ENCODE data around the gene PGF. TPM values are rescaled to one million over a fixed set of nuclear protein-coding genes. Genes with fewer than 3 reads are reported as not detected.
A peak's percentile ranks its signal among the peaks of the same experiment; 100 is the strongest.

The PGF gene
- total RNA-seq, 6 experiments from 2014 or later = 0.55 to 4.2 (median 2.1) TPM

DNA sequence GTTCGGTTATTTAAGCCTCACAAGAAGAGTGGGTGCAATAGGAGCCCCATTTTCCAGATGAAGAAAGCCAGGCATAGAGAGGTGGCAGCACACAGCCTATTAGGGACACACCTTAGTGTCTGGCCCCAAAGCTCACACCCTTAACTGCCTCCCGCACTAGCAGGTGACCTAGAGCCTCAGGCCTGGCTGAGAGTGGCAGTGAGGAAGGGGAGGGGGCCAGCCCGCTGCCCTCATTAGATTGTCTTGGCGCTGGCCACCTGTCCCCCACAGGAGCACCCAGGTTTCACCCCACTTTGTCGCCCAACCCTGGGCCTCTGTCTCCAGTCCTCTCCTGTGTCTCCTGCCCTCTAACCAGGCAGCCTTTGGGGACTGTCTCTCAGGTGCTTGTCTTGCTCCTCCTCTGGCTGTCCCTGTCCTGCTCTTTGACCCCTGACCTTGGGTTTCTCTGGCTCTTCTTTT, 18.5 kb upstream of the PGF start:
- Histone ChIP-seq H3K9me3 (no peaks in the 10 kb centered on the region), H3K27me3 (no peaks in the 10 kb centered on the region), H3K4me1 (no peaks in the 10 kb centered on the region), H3K4me3 (no peak overlapping the region), H3K27ac (no peak overlapping the region), H3K36me3 (no peaks in the 10 kb centered on the region)
- 100% methylated on average over 1 of the region's 5 CpGs for WGBS (ENCODE audit: insufficient coverage, low coverage, low lambda C conversion rate, missing lambda C conversion rate)
- no peak for TF ChIP-seq POLR2A (IDR thresholded peaks at IDR 0.05)
- TF ChIP-seq, protein P1, sequence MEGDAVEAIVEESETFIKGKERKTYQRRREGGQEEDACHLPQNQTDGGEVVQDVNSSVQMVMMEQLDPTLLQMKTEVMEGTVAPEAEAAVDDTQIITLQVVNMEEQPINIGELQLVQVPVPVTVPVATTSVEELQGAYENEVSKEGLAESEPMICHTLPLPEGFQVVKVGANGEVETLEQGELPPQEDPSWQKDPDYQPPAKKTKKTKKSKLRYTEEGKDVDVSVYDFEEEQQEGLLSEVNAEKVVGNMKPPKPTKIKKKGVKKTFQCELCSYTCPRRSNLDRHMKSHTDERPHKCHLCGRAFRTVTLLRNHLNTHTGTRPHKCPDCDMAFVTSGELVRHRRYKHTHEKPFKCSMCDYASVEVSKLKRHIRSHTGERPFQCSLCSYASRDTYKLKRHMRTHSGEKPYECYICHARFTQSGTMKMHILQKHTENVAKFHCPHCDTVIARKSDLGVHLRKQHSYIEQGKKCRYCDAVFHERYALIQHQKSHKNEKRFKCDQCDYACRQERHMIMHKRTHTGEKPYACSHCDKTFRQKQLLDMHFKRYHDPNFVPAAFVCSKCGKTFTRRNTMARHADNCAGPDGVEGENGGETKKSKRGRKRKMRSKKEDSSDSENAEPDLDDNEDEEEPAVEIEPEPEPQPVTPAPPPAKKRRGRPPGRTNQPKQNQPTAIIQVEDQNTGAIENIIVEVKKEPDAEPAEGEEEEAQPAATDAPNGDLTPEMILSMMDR (IDR thresholded peaks at IDR 0.05) = no peak
- DNase-seq = no peak
- ATAC-seq = no peak
- intact Hi-C loops (cut with DNase I) = no loop called here

DNA sequence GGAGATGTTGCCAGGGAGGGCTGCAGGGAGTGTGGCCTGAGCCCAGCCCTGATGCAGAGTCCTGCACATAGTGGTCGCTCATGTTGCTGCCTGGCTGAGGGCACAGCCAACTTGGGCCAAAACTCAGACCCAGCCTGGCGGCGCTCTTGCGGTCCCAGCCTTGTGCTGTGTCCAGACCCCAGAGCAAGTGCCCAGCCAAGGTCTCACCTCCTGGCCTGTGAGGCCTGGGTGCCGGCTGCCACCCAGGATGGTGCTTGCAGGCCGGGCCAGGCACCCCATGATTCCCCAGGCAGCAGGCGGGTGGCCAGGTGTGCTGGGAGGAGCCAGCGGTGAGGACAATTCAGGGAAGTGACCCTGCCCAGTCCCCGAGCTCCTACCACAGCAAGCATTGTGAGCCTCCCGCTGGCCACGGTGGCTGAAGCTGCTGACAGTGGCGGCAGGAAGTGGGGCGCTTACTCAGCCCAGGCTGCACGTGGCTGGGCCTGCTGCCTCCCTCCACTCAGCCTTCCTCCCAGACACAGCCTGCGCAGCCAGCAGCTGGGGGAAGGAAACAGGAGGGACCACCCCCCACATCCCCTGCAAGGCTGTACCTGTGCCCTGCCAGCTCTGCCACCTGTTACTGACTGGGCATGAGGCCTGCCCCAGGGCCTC, 17.7 kb upstream of the PGF start:
- Histone ChIP-seq H3K36me3 (no peaks in the 10 kb centered on the region), H3K27ac (no peak overlapping the region), H3K9me3 (no peaks in the 10 kb centered on the region), H3K4me1 (no peaks in the 10 kb centered on the region), H3K4me3 (no peak overlapping the region), H3K27me3 (no peaks in the 10 kb centered on the region)
- DNase-seq = peak in 2 of 3 donors; percentile 73 to 78
- no peak for TF ChIP-seq POLR2A (IDR thresholded peaks at IDR 0.05)
- TF ChIP-seq, protein P1 (IDR thresholded peaks at IDR 0.05) = no peak
- ATAC-seq = peak; percentile 70 to 89 (median 85)
- 72% methylated on average over 8 of the region's 15 CpGs for WGBS (ENCODE audit: insufficient coverage, low coverage, low lambda C conversion rate, missing lambda C conversion rate)
- intact Hi-C loops (cut with DNase I) = no loop called here

GRCh38 chr14:74968811-74969210, 13.4 kb upstream of the PGF start:
- no peaks in the 10 kb centered on the region for H3K27me3 ChIP-seq
- DNase-seq (no peak), ATAC-seq (no peak)
- H3K36me3 ChIP-seq = no peaks in the 10 kb centered on the region
- H3K4me1 ChIP-seq = no peaks in the 10 kb centered on the region
- no peak overlapping the region for H3K27ac ChIP-seq
- no peak overlapping the region for H3K4me3 ChIP-seq
- TF ChIP-seq POLR2A (IDR thresholded peaks at IDR 0.05) = no peak
- TF ChIP-seq, protein P1 (IDR thresholded peaks at IDR 0.05) = no peak
- WGBS (ENCODE audit: insufficient coverage, low coverage, low lambda C conversion rate, missing lambda C conversion rate) = 33% methylated on average over 1 of the region's 1 CpG
- H3K9me3 ChIP-seq = no peaks in the 10 kb centered on the region
- intact Hi-C loops (cut with DNase I) = no loop called here

DNA sequence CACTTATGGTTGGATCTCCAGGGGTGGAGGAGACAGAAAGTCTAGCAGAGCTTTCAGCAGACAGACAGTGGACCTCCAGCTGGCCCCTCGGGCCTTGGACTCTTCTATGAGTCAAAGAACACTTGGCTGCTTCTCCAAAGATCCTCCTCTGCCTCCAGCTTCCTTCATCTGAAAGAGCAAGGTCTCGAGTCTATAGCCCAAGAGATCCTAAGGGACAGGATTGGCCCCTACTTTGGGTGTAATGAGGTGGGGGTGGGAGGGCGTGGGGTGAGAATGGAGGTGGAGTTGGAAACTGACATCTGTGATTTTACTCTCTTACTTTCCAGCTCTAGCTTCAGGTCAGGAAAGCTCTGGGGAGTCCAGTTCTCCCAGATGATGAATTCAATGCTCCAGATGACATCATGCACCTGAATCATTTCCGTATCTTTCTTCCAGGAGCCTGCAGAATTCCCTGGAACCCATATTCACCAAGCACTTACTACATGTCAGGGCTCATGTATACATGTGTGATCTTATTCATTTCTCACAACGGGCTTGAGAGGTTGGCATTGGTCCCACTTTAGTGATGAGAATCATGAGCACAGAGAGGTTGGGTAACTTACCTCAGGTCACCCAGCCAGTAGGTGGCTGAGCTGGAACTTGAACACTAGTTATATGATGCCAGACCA, 10.2 kb upstream of the PGF start:
- intact Hi-C loops (cut with DNase I) = no loop called here
- TF ChIP-seq POLR2A (IDR thresholded peaks at IDR 0.05) = no peak
- TF ChIP-seq, protein P1 (IDR thresholded peaks at IDR 0.05) = no peak
- no peaks in the 10 kb centered on the region for H3K4me1 ChIP-seq
- no peak overlapping the region for H3K4me3 ChIP-seq
- no peaks in the 10 kb centered on the region for H3K27me3 ChIP-seq
- H3K27ac ChIP-seq = no peak overlapping the region
- ATAC-seq (no peak), DNase-seq (no peak)
- H3K9me3 ChIP-seq = no peaks in the 10 kb centered on the region
- no peaks in the 10 kb centered on the region for H3K36me3 ChIP-seq
- 58% methylated on average over 4 of the region's 5 CpGs for WGBS (ENCODE audit: insufficient coverage, low coverage, low lambda C conversion rate, missing lambda C conversion rate)
